ENCODE measurements around the gene BDH2.

DNA sequence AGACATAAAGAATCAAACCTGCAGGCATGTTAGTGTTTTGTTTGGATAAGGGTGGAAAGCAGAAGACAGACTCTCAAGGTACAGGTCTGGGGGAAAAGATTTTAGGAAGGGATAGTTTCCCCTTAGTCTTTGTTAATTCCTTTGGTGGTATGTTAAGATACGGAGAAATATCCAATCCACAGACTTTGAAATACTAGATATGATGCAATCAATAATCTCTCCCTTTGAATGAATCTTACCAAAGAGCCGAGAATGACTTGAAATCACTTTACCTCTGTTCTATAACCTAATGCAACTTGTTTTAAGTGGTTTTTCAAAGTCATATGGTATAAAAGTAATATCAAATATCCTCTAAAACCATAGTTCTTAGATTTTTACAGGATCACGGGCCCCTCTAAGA is 5.3 kb upstream of the BDH2 start:
- TF ChIP-seq TAF1 (IDR thresholded peaks at IDR 0.05; ENCODE audit: borderline replicate concordance, low read depth, low read length) = no peak
- TF ChIP-seq POLR2A (IDR thresholded peaks at IDR 0.05; ENCODE audit: low read depth, low read length) = no peak

Data from GM12892 (cell line).